Ishikawa (cell line): ENCODE results near the gene FBXL17.

ENCODE experiments used
- CEBPB ChIP-seq: IDR thresholded peaks from 2 replicates; pipeline ENCODE4 v1.6.1; 2012
- EGR1 ChIP-seq: IDR thresholded peaks from 2 replicates; pipeline ENCODE4 v1.6.1; 2012
- FOXM1 ChIP-seq: IDR thresholded peaks from 2 replicates; pipeline ENCODE4 v1.6.1; 2012; ENCODE audit warnings: low read depth, borderline replicate concordance
- MAX ChIP-seq: IDR thresholded peaks from 2 replicates; pipeline ENCODE4 v1.6.1; 2012
- REST ChIP-seq: IDR thresholded peaks from 2 replicates; pipeline ENCODE4 v1.6.1; 2012; ENCODE audit warnings: low read depth, mild to moderate bottlenecking
- TCF12 ChIP-seq: IDR thresholded peaks from 2 replicates; pipeline ENCODE4 v1.6.1; 2012; ENCODE audit warnings: low read depth

GRCh38 chr5:108280248-108280647 is 101.7 kb downstream of the FBXL17 start:
- TF ChIP-seq REST (no peak), CEBPB (no peak), TCF12 (no peak), FOXM1 (no peak), EGR1 (no peak), MAX (no peak)
